Activated CD8-positive, alpha-beta memory T cell treated with anti-CD3 and anti-CD28 coated beads, Interleukin-2, amount 10 ng/mL, durations not matched to agents 7 days and 5 days (primary cell): Measurements from ENCODE around the gene ABCB7. TPM values are rescaled to one million over a fixed set of nuclear protein-coding genes. Genes with fewer than 3 reads are reported as not detected.
"Not testable (repeated sequence)": the region's sequence is repeated elsewhere in the genome, so short reads cannot be mapped to it uniquely, and the experiment has no call there.

ENCODE experiments used
- ATAC-seq: fragments of 150-1000 bp; cut with Tn5 transposase; one replicate; pipeline ENCODE4 v1.10.0; 2021; ENCODE audit warnings: moderate library complexity
- CTCF ChIA-PET: fragments of 350-600 bp; sonication (Branson Sonifier 250); formaldehyde crosslinking; loops from one replicate; lab custom pipeline; 2021; ENCODE audit warnings: antibody characterized with exemption; lab: Charles Lee
- DNase-seq: peaks from one replicate; pipeline ENCODE4 v3.0.0-alpha.2; 2020
- H3K27ac Mint-ChIP-seq: one replicate; pipeline ENCODE4 v1.8.0; 2021; ENCODE audit warnings: mild to moderate bottlenecking, mixed read lengths
- H3K27me3 Mint-ChIP-seq: one replicate; pipeline ENCODE4 v1.8.0; 2021; ENCODE audit warnings: mixed read lengths
- H3K36me3 Mint-ChIP-seq: one replicate; pipeline ENCODE4 v1.8.0; 2021; ENCODE audit warnings: mild to moderate bottlenecking, mixed read lengths
- H3K4me1 Mint-ChIP-seq: one replicate; pipeline ENCODE4 v1.8.0; 2021; ENCODE audit warnings: mixed read lengths
- H3K4me3 Mint-ChIP-seq: one replicate; pipeline ENCODE4 v1.8.0; 2021; ENCODE audit warnings: mild to moderate bottlenecking, moderate library complexity, mixed read lengths
- H3K9me3 Mint-ChIP-seq: one replicate; pipeline ENCODE4 v1.8.0; 2022; ENCODE audit warnings: low read depth, mixed read lengths
- total RNA-seq, 2 experiments: library from RNA; stranded (reverse); gene quantifications; one replicate each; pipeline ENCODE4 v1.2.3, GENCODE V29; 2021

ABCB7 gene
- total RNA-seq, result 10 to 100 TPM; 23.3 to 25.1 TPM

DNA sequence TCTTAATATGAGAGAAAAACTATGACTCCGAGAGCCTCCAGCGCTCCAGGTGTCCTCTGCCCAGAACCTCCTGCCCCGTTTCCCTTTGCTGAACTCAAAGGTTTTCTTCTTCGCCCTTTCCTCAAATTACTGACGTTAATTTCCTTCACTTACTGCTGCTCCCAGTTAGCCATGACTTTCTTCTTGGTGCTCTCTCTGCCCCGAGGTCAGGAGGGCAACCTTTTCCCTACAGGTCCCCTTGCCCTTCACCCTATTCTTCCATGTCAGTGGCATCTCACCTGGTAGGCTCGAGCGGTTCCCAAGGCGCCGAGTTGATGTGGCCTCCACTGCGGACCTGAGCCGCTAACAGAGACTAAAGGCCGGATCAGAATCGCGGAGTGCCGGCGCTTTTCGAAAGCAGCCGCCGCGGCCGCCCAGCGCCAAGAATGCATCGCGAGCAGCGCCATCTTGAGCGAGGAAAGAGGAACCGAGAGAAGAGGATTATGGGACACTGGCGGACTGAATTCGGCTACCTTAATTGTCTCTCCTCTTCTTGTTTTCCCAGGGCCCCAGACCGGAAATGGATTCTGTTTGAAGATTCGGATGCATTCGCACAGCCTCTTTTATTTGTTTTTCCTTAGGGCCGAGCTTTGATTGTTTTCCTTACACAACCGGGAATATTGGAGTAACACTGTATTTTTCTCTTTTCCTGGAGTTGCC, at the start of gene ABCB7:
Gene ABCB7 (minus strand): TSS at position 457 of the 699 bp plus-strand sequence. CDS start 11 bp downstream, at position 446.
- no peaks in the 10 kb centered on the region for H3K36me3 Mint-ChIP-seq
- H3K27ac Mint-ChIP-seq, result peak within 1 kb of the TSS; percentile 85
- no peaks in the 10 kb centered on the region for H3K9me3 Mint-ChIP-seq
- H3K27me3 Mint-ChIP-seq, result no peaks in the 10 kb centered on the region
- peak within 1 kb of the TSS; percentile 87 for H3K4me3 Mint-ChIP-seq
- H3K4me1 Mint-ChIP-seq, result peaks cover 24% of the 10 kb centered on the region
- DNase-seq, result peak; percentile 72
- ATAC-seq, result peak; percentile 89
- CTCF ChIA-PET, result no interaction called here

DNA sequence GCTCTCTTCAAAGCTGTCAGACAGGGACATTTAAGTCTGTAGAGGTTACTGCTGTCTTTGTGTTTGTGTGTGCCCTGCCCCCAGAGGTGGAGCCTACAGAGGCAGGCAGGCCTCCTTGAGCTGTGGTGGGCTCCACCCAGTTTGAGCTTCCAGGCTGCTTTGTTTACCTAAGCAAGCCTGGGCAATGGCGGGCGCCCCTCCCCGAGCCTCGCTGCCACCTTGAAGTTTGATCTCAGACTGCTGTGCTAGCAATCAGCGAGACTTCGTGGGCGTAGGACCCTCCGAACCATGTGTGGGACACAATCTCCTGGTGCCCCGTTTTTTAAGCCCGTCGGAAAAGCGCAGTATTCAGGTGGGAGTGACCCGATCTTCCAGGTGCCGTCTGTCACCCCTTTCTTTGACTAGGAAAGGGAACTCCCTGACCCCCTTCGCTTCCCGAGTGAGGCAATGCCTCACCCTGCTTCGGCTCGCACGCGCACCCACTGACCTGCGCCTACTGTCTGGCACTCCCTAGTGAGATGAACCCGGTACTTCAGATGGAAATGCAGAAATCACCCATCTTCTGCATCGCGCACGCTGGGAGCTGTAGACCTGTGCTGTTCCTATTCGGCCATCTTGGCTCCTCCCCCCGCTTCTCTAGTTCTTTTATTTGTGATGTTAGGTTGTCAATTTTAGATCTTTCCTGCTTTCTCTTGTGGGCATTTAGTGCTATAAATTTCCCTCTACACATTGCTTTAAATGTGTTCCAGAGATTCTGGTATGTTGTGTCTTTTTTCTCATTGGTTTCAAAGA, 32.5 kb upstream of the ABCB7 start:
- H3K36me3 Mint-ChIP-seq, H3K4me3 Mint-ChIP-seq, ATAC-seq, H3K27me3 Mint-ChIP-seq, CTCF ChIA-PET, H3K9me3 Mint-ChIP-seq, H3K4me1 Mint-ChIP-seq, H3K27ac Mint-ChIP-seq, DNase-seq: not testable (repeated sequence)

DNA sequence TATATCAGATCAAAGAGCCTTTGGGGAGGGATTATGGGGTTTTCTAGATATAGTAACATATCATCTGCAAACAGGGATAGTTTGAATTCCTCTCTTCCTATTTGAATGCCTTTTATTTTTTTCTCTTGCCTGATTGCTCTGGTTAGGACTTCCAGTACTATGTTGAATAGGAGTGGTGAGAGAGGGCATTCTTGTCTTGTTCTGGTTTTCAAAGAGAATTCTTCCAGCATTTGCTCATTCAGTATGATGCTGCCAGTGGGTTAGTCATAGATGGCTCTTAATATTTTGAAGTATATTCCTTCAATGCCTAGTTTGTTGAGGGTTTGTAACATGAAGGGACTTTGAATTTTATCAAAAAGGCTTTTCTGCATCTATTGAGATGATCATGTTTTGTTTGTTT, 25.6 kb upstream of the ABCB7 start:
- no peak overlapping the region for H3K4me3 Mint-ChIP-seq
- CTCF ChIA-PET, result no interaction called here
- H3K27me3 Mint-ChIP-seq, result no peaks in the 10 kb centered on the region
- H3K27ac Mint-ChIP-seq, result no peak overlapping the region
- DNase-seq, result no peak
- no peak for ATAC-seq
- no peaks in the 10 kb centered on the region for H3K4me1 Mint-ChIP-seq
- no peaks in the 10 kb centered on the region for H3K9me3 Mint-ChIP-seq
- H3K36me3 Mint-ChIP-seq, result no peaks in the 10 kb centered on the region

DNA sequence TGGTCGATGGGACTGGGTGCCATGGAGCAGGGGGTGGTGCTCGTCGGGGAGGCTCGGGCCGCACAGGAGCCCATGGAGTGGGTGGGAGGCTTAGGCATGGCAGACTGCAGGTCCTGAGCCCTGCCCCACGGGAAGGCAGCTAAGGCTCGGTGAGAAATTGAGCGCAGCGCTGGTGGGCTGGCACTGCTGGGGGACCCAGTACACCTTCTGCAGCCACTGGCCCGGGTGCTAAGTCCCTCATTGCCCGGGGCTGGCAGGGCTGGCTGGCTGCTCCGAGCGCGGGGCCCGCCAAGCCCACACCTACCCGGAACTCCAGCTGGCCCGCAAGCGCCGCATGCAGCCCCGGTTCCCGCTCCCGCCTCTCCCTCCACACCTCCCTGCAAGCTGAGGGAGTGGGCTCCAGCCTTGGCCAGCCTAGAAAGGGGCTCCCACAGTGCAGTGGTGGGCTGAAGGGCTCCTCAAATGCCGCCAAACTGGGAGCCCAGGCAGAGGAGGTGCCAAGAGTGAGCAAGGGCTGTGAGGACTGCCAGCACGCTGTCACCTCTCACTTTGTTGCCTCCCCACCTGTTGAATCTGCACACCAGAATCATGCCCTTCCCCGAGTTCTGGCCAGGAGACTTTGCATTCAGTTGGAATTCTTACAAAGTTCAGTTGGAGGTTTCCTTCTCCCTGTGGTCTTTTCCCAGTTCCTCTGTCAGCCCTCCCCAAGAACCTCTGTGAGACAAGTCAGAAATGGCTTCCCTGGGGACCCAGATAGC, 23.6 kb upstream of the ABCB7 start:
- H3K9me3 Mint-ChIP-seq, CTCF ChIA-PET, H3K4me3 Mint-ChIP-seq, H3K27ac Mint-ChIP-seq, H3K36me3 Mint-ChIP-seq, H3K4me1 Mint-ChIP-seq, ATAC-seq, H3K27me3 Mint-ChIP-seq, DNase-seq: not testable (repeated sequence)

DNA sequence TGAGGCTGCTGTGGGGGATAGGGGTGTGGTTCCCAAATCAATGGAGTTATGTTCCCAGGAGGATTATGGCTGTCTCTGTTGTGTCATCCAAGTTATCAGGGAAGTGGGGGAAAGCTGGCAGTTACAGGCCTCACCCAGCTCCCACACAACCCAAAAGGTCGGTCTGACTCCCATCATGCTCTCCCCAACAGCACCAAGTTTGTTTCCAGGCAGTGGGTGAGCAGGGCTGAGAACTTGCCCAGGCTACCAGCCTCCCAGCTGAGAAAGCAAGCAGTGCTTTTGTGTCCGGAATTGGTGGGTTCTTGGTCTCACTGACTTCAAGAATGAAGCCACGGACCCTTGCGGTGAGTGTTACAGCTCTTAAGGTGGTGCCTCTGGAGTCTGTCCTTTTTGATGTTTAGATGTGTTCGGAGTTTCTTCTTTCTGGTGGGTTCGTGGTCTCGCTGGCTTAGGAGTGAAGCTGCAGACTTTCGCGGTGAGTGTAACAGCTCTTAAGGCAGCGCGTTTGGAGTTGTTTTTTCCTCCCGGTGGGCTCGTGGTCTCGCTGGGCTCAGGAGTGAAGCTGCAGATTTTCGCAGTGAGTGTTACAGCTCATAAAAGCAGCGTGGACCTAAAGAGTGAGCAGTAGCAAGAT, 16.3 kb upstream of the ABCB7 start:
- CTCF ChIA-PET, H3K4me1 Mint-ChIP-seq, H3K27me3 Mint-ChIP-seq, ATAC-seq, H3K36me3 Mint-ChIP-seq, H3K9me3 Mint-ChIP-seq, DNase-seq: not testable (repeated sequence)
- peak overlapping the region; percentile 52 for H3K4me3 Mint-ChIP-seq
- peak overlapping the region; percentile 70 for H3K27ac Mint-ChIP-seq

DNA sequence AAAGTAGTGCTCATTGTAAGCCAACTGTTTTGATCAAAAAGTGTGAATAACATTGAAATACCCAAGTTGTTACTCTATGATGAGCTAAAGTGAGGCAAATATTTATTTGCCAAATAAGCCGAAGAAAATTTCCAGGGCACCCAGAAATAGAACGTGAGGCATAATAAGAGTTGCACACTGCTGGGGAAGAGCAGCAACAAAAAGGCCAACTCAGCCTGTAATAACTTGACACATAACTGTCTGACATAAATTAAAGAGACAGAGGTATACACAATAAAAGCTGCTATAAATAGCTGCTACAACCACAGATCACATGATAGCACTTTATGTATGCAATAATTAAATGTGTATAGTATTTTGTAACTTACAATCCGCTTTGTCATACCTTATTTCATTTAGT, 2.0 kb upstream of the ABCB7 start:
- Mint-ChIP-seq H3K4me1 (peaks cover 24% of the 10 kb centered on the region), H3K27me3 (no peaks in the 10 kb centered on the region), H3K27ac (no peak overlapping the region), H3K9me3 (no peaks in the 10 kb centered on the region), H3K36me3 (no peaks in the 10 kb centered on the region), H3K4me3 (no peak overlapping the region)
- CTCF ChIA-PET, result no interaction called here
- no peak for ATAC-seq
- DNase-seq, result no peak

DNA sequence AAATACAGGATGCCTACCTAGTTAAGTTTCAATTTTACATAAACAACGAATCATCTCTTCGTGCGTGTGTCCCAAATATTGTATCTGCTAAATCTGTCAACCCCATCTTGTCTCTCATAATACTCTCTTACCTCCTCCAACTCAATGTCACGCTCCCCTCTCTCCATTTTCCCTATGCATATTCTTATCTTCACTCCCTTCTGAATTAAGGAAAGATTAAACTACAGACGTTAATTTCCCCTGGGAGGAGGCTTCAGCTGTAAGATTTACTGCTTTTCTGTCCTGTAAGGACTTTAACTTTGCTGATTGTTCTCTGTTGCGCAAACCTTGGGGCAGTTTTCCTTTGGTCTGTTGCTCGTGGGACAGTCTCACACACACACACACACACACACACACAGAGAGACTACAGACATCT, 455 bp upstream of the ABCB7 start:
- Mint-ChIP-seq H3K27me3 (no peaks in the 10 kb centered on the region), H3K36me3 (no peaks in the 10 kb centered on the region), H3K4me1 (peaks cover 24% of the 10 kb centered on the region), H3K9me3 (no peaks in the 10 kb centered on the region), H3K27ac (peak overlapping the region; percentile 85), H3K4me3 (peak overlapping the region; percentile 87)
- no peak for DNase-seq
- ATAC-seq, result no peak
- CTCF ChIA-PET, result no interaction called here

DNA sequence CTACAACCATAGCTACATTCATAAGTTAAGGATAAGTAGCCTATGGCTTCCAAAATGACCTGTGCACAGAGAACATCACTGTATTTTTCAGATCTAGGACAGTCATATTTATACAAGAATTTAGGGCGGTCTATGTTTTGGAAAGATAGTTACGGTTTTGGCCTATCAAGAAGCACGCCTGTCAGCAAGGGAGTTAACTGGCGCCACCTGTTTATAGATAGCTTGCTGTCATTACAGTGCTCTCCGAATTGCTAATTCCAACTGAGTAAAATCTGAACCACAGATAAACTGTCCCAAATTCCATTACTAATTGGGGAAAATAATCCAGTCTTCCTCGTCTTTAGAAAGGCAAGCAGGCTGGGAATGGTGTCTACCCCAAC, 646 bp downstream of the ABCB7 start:
- no peaks in the 10 kb centered on the region for H3K9me3 Mint-ChIP-seq
- no peak for DNase-seq
- H3K4me1 Mint-ChIP-seq, result peaks cover 24% of the 10 kb centered on the region

DNA sequence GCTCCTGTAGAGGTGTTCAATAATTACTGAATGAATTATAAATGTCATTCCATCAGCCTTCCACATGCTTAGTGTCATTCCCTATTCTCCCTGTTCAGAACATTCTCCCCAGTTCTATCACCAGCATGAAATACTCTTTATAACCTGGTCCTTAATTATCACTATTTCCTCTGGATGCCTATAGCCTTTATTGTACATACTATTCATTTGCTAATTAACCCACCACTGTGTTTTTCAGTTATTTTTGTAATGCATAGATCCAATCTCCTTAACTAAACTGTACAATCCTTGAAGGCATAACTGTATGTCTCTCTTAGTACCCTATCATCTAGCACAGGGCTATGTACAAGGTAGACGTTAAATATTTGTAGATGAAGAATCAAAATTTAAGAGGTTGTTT, 1.2 kb downstream of the ABCB7 start:
- H3K4me1 Mint-ChIP-seq, result peaks cover 21% of the 10 kb centered on the region
- no peaks in the 10 kb centered on the region for H3K27me3 Mint-ChIP-seq
- H3K4me3 Mint-ChIP-seq, result peak overlapping the region; percentile 87
- H3K27ac Mint-ChIP-seq, result no peak overlapping the region
- DNase-seq (no peak), ATAC-seq (no peak)
- CTCF ChIA-PET, result no interaction called here
- H3K9me3 Mint-ChIP-seq, result no peaks in the 10 kb centered on the region
- H3K36me3 Mint-ChIP-seq, result no peaks in the 10 kb centered on the region

More for the DNA sequence above, 646 bp downstream of the ABCB7 start:
- peak; percentile 58 for ATAC-seq
- H3K27ac Mint-ChIP-seq, result peak overlapping the region; percentile 85
- CTCF ChIA-PET, result no interaction called here
- no peaks in the 10 kb centered on the region for H3K27me3 Mint-ChIP-seq
- no peaks in the 10 kb centered on the region for H3K36me3 Mint-ChIP-seq
- peak overlapping the region; percentile 87 for H3K4me3 Mint-ChIP-seq

DNA sequence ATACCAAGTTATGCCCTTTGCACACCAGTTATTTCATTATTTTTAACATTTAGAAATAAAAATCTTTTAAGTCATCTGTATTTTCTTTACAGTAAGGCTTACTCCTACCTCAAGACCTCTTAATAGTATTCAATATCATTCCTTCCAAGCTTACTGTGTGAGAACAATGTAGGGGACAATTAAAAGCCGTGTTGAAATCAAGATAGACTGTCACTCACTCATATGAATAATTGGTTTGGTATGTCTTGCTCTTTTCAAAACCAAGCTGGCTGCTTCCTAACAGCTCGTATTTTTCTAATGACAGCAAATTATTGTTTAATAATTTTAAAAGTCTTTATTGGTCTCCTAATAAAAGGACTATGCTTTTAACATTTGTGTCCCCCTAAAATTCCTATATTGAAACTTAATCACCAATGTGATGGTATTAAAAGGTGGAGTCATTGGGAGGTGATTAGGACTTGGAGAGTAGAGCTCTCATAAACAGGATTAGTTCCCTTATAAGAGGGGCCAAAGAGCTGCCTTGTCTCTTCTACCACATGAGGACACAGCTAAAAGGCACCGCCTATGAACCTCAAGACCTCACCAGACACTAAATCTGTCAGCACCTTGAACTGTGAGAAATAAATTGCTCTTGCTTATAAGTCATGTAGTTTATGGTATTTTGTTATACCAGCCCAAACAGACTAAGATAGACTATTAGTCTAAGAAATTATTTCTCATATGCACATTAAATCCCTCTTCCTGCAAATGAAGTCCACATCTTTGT, 4.1 kb downstream of the ABCB7 start:
- Mint-ChIP-seq H3K27me3 (no peaks in the 10 kb centered on the region), H3K36me3 (peaks cover 7% of the 10 kb centered on the region), H3K9me3 (peaks cover 2% of the 10 kb centered on the region), H3K27ac (no peak overlapping the region), H3K4me1 (peaks cover 14% of the 10 kb centered on the region), H3K4me3 (no peak overlapping the region)
- DNase-seq (no peak), ATAC-seq (no peak)
- CTCF ChIA-PET, result no interaction called here

DNA sequence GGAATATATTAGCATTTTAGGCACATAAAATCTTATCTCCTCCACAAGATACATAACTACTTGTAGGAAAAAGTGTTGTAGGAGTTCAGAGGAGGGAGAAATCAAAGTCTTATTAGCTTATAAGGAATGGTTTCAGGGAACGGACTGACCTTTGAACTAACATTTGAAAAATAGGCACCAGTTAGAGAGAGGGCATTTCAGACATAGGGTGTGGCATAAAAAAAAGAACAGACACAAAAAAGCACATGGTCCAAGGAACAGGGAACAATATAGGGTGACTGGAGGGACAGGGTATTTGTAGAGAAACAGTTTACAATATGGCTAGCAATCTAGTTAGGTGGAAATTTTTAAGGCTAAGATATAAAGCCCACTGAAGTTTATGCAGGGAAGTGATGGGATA, 6.4 kb downstream of the ABCB7 start:
- Mint-ChIP-seq H3K4me3 (no peak overlapping the region), H3K36me3 (peaks cover 17% of the 10 kb centered on the region), H3K27ac (no peak overlapping the region), H3K9me3 (peaks cover 2% of the 10 kb centered on the region), H3K27me3 (no peaks in the 10 kb centered on the region), H3K4me1 (peaks cover 13% of the 10 kb centered on the region)
- CTCF ChIA-PET, result no interaction called here
- DNase-seq (no peak), ATAC-seq (no peak)

DNA sequence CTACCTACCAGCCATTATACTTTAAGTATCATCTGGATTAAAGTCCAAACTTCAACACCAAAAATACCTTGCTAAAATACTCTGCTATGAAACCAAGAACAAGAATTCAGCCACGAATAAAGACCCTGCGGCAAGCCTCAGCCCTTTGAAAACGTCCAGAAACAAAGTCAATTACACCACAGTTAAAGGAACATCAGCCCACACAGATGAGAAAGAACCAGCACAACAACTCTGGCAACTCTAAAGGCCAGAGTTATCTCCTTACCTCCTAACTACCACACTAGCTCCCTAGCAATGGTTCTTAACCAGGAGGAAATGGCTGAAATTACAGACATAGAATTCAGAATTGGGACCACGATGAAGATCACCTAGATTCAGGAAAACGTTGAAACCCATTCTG, 23.4 kb downstream of the ABCB7 start:
- Mint-ChIP-seq H3K4me3 (no peak overlapping the region), H3K9me3 (no peaks in the 10 kb centered on the region), H3K27ac (no peak overlapping the region), H3K27me3 (no peaks in the 10 kb centered on the region), H3K4me1 (peaks cover 7% of the 10 kb centered on the region), H3K36me3 (peaks cover 27% of the 10 kb centered on the region)
- DNase-seq (no peak), ATAC-seq (no peak)
- CTCF ChIA-PET, result no interaction called here
